Endodermal cell (in vitro differentiated cells): ENCODE data around the gene STAC2. TPM values are rescaled to one million over a fixed set of nuclear protein-coding genes. Genes with fewer than 3 reads are reported as not detected.

Experiments used
- DNase-seq: peaks from one replicate; pipeline ENCODE4 v3.0.0-alpha.2; 2017
- H3K27ac ChIP-seq: 2 replicates; pipeline ENCODE4 v1.5.1; 2013; ENCODE audit warnings: mild to moderate bottlenecking, low read depth, low read length, moderate library complexity
- H3K27me3 ChIP-seq: 2 replicates; pipeline ENCODE4 v1.6.1; 2013; ENCODE audit warnings: mild to moderate bottlenecking, low read length, moderate library complexity; ENCODE audit not compliant: insufficient read depth, control insufficient read depth, poor library complexity, severe bottlenecking
- H3K36me3 ChIP-seq: 2 replicates; pipeline ENCODE4 v1.7.0; 2013; ENCODE audit warnings: mild to moderate bottlenecking, low read length, moderate library complexity; ENCODE audit not compliant: control insufficient read depth, insufficient read depth
- H3K4me1 ChIP-seq: one replicate; pipeline ENCODE4 v1.7.0; 2013; ENCODE audit warnings: low read length; ENCODE audit not compliant: control insufficient read depth, insufficient read depth
- H3K4me3 ChIP-seq: 2 replicates; pipeline ENCODE4 v1.5.1; 2013; ENCODE audit warnings: mild to moderate bottlenecking, low read length, moderate library complexity
- H3K9ac ChIP-seq: 2 replicates; pipeline ENCODE4 v1.6.1; 2013; ENCODE audit warnings: mild to moderate bottlenecking, low read length, moderate library complexity; ENCODE audit not compliant: poor library complexity, severe bottlenecking; ENCODE audit errors: extremely low read depth
- H3K9me3 ChIP-seq: 2 replicates; pipeline ENCODE4 v1.6.1; 2013; ENCODE audit warnings: mild to moderate bottlenecking, low read length, moderate library complexity; ENCODE audit not compliant: control insufficient read depth
- H3K27ac Mint-ChIP-seq: 2 replicates; pipeline ENCODE4 v1.8.0; 2020; ENCODE audit warnings: mixed read lengths
- H3K27me3 Mint-ChIP-seq: 2 replicates; pipeline ENCODE4 v1.8.0; 2021; ENCODE audit warnings: mild to moderate bottlenecking, mixed read lengths; ENCODE audit not compliant: insufficient read depth
- H3K36me3 Mint-ChIP-seq: 2 replicates; pipeline ENCODE4 v1.8.0; 2020; ENCODE audit warnings: low read depth, mixed read lengths
- H3K4me1 Mint-ChIP-seq: 2 replicates; pipeline ENCODE4 v1.8.0; 2020; ENCODE audit warnings: mixed read lengths
- H3K4me3 Mint-ChIP-seq: 2 replicates; pipeline ENCODE4 v1.8.0; 2020; ENCODE audit warnings: mild to moderate bottlenecking, moderate library complexity, mixed read lengths
- H3K9me3 Mint-ChIP-seq: 2 replicates; pipeline ENCODE4 v1.8.0; 2020; ENCODE audit warnings: mild to moderate bottlenecking, mixed read lengths
- WGBS, 2 experiments: methylation state at CpG; one replicate each; pipeline versions ENCODE4 v1.1.5 to v1.1.7; 2013; ENCODE audit warnings: missing lambda C conversion rate in 2 of 2, mixed read lengths in 1 of 2; ENCODE audit not compliant: insufficient coverage in 1 of 2, insufficient read length in 1 of 2; 5-methylcytosine and 5-hydroxymethylcytosine counted together
- total RNA-seq, 2 donors: library from RNA; stranded (reverse); fragmentation: NEBNext Ultra II Directional in 1 of 2; extraction: Animal tissue kit (Norgen Biotek cat#: 25700) in 1 of 2; gene quantifications; 2 replicates in 1 of 2; 3 replicates in 1 of 2; pipeline ENCODE4 v1.2.1, GENCODE V29; 2021
- TF ChIP-seq, protein P1 (sequence below): fragments of 200-600 bp; sonication (generic); conservative IDR thresholded peaks from 2 replicates; pipeline ENCODE4 v1.5.0; 2021; ENCODE audit warnings: antibody characterized with exemption, mild to moderate bottlenecking

The STAC2 gene
- total RNA-seq, 2 donors from 2014 or later = 0.35 to 0.46 TPM

DNA sequence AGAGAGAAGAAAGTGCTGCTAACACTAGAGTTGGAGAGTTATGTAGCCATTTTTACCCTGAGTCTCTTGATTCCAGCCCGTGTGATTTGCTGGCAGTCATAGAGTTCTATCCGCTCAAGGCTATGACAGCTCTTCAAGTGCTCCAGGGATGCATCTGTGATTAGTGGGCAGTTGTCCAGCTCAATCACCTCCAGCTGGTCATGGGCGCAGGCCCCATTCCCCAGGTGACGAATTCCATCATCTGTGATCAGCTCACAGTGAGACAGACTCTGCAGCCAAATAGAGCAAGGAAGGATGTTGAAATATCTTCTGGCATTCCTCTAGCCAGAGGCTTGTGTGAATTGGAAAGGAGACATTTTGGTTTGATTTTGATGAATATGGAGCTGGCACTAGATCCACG is 38.4 kb upstream of the STAC2 start:
- H3K4me1 Mint-ChIP-seq = no peaks in the 10 kb centered on the region
- no peaks in the 10 kb centered on the region for H3K9me3 Mint-ChIP-seq
- H3K27ac ChIP-seq = no peak overlapping the region
- 92 to 100% methylated on average over 4 to 5 of the region's 5 CpGs for WGBS, 2 experiments
- TF ChIP-seq, protein P1, sequence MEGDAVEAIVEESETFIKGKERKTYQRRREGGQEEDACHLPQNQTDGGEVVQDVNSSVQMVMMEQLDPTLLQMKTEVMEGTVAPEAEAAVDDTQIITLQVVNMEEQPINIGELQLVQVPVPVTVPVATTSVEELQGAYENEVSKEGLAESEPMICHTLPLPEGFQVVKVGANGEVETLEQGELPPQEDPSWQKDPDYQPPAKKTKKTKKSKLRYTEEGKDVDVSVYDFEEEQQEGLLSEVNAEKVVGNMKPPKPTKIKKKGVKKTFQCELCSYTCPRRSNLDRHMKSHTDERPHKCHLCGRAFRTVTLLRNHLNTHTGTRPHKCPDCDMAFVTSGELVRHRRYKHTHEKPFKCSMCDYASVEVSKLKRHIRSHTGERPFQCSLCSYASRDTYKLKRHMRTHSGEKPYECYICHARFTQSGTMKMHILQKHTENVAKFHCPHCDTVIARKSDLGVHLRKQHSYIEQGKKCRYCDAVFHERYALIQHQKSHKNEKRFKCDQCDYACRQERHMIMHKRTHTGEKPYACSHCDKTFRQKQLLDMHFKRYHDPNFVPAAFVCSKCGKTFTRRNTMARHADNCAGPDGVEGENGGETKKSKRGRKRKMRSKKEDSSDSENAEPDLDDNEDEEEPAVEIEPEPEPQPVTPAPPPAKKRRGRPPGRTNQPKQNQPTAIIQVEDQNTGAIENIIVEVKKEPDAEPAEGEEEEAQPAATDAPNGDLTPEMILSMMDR = no peak
- H3K27me3 ChIP-seq = no peaks in the 10 kb centered on the region
- no peaks in the 10 kb centered on the region for H3K9me3 ChIP-seq
- peaks cover 33% of the 10 kb centered on the region for H3K36me3 ChIP-seq
- no peak overlapping the region for H3K4me3 ChIP-seq
- H3K4me1 ChIP-seq = no peaks in the 10 kb centered on the region
- DNase-seq = no peak
- no peak overlapping the region for H3K9ac ChIP-seq
- no peak overlapping the region for H3K27ac Mint-ChIP-seq
- H3K36me3 Mint-ChIP-seq = peaks cover 55% of the 10 kb centered on the region
- no peak overlapping the region for H3K4me3 Mint-ChIP-seq
- no peaks in the 10 kb centered on the region for H3K27me3 Mint-ChIP-seq

DNA sequence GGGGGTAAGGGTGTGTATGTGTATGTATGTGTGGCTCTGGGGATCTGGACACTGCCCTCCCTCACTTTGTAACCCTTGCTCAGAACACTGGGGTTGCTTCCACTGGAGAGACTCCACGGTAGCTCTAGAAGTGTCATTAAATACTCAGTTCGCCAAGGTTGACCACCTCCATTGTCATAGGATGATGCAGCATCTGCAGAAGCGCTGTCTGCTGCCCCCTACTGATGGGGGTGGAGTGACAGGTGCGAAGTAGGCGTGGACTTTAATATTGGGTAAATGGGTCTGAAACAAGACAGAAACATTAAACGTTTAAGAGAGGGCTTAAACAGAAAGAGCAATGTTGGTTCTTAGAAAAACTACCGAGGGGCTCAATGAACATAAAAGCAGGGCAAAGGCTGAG is 35.5 kb upstream of the STAC2 start:
- no peaks in the 10 kb centered on the region for H3K27me3 ChIP-seq
- no peaks in the 10 kb centered on the region for H3K9me3 ChIP-seq
- H3K4me3 Mint-ChIP-seq = no peak overlapping the region
- DNase-seq = peak; percentile 89
- no peak overlapping the region for H3K27ac ChIP-seq
- no peaks in the 10 kb centered on the region for H3K4me1 Mint-ChIP-seq
- no peak overlapping the region for H3K9ac ChIP-seq
- H3K36me3 Mint-ChIP-seq = peaks cover 61% of the 10 kb centered on the region
- WGBS, 2 experiments = 83 to 84% methylated on average over 6 to 7 of the region's 7 CpGs
- TF ChIP-seq, protein P1 = peak; percentile 75
- H3K27me3 Mint-ChIP-seq = no peaks in the 10 kb centered on the region
- peaks cover 36% of the 10 kb centered on the region for H3K36me3 ChIP-seq
- no peaks in the 10 kb centered on the region for H3K4me1 ChIP-seq
- H3K4me3 ChIP-seq = no peak overlapping the region
- H3K27ac Mint-ChIP-seq = peak overlapping the region; percentile 68
- no peaks in the 10 kb centered on the region for H3K9me3 Mint-ChIP-seq

DNA sequence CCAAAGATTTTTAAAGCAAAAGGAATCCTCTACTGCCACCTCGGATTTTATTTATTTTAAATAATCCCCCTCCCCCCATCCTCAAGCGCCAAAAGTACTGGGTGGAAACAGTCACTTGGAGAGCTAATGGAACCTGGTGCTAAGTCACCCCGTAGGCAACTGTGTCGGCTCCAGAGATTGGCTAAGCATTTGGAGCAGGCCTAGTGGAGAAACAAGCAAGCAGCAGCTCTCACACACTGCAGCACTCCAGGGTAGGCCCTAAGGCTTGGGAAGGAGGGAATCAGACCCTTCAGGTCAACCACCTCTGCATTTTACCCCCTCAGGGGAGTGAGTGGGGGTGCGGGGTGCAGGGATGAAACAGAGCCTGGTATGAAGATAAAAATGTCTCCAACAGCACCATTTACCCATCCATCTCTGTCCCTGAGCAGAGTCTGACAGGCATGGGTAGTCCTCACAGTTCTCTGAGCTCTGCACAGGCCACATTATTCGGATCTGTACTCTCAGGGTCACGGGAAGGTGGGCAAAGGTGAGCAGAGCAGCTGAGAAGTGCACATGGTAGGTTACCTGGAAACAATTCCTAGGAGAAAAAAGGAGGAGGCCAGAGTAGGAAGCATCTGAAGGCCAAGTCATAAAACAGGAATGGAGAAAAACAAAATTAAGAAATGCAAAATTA is 27.2 kb upstream of the STAC2 start:
- no peaks in the 10 kb centered on the region for H3K27me3 Mint-ChIP-seq
- H3K4me3 Mint-ChIP-seq = no peak overlapping the region
- Histone ChIP-seq H3K27ac (no peak overlapping the region), H3K9ac (no peak overlapping the region), H3K27me3 (no peaks in the 10 kb centered on the region), H3K36me3 (no peaks in the 10 kb centered on the region), H3K9me3 (no peaks in the 10 kb centered on the region), H3K4me1 (no peaks in the 10 kb centered on the region), H3K4me3 (no peak overlapping the region)
- 83 to 88% methylated on average over 2 to 7 of the region's 7 CpGs for WGBS, 2 experiments
- peak; percentile 84 for DNase-seq
- H3K27ac Mint-ChIP-seq = no peak overlapping the region
- peaks cover 20% of the 10 kb centered on the region for H3K36me3 Mint-ChIP-seq
- TF ChIP-seq, protein P1 = peak; percentile 39
- H3K4me1 Mint-ChIP-seq = peaks cover 5% of the 10 kb centered on the region
- H3K9me3 Mint-ChIP-seq = no peaks in the 10 kb centered on the region
